ENCODE data around the gene CNKSR2.

- TF ChIP-seq CTCF (IDR thresholded peaks at IDR 0.05 in 2 of 3, conservative IDR thresholded peaks at IDR 0.05 in 1 of 3; ENCODE audit: control insufficient read depth in 2 of 3, extremely low read depth in 1 of 3, insufficient read depth in 1 of 3, low read depth in 3 of 3, low read length in 3 of 3) (no peak), MLLT1 (IDR thresholded peaks at IDR 0.05) (no peak), RUNX3 (IDR thresholded peaks at IDR 0.05; ENCODE audit: low read length) (no peak), FOXM1 (IDR thresholded peaks at IDR 0.05; ENCODE audit: low read depth, low read length) (no peak), EZH2 (IDR thresholded peaks at IDR 0.05; ENCODE audit: borderline replicate concordance, control insufficient read depth, low read depth, low read length) (no peak), MEF2B (IDR thresholded peaks at IDR 0.05; ENCODE audit: partially characterized antibody, poor library complexity, severe bottlenecking) (no peak), EGR1 (IDR thresholded peaks at IDR 0.05; ENCODE audit: borderline replicate concordance in 1 of 2, low read depth in 2 of 2, low read length in 2 of 2) (no peak), PBX3 (IDR thresholded peaks at IDR 0.05; ENCODE audit: insufficient replicate concordance, low read depth, low read length) (no peak), CBX3 (IDR thresholded peaks at IDR 0.05; ENCODE audit: borderline replicate concordance, low read depth) (no peak)
Observed at GRCh38 chrX:21374994-21375707, 933 bp downstream of the CNKSR2 start.

Data from GM12878 (cell line).